GM12892 (cell line): ENCODE measurements around the gene NUP50.

Source experiments
- POLR2A ChIP-seq: IDR thresholded peaks from 2 replicates; pipeline ENCODE4 v1.6.1; 2011; ENCODE audit warnings: low read depth, low read length, control low read depth
- TAF1 ChIP-seq: IDR thresholded peaks from 2 replicates; pipeline ENCODE4 v1.6.1; 2011; ENCODE audit warnings: low read depth, mild to moderate bottlenecking, control low read depth, low read length, borderline replicate concordance

DNA sequence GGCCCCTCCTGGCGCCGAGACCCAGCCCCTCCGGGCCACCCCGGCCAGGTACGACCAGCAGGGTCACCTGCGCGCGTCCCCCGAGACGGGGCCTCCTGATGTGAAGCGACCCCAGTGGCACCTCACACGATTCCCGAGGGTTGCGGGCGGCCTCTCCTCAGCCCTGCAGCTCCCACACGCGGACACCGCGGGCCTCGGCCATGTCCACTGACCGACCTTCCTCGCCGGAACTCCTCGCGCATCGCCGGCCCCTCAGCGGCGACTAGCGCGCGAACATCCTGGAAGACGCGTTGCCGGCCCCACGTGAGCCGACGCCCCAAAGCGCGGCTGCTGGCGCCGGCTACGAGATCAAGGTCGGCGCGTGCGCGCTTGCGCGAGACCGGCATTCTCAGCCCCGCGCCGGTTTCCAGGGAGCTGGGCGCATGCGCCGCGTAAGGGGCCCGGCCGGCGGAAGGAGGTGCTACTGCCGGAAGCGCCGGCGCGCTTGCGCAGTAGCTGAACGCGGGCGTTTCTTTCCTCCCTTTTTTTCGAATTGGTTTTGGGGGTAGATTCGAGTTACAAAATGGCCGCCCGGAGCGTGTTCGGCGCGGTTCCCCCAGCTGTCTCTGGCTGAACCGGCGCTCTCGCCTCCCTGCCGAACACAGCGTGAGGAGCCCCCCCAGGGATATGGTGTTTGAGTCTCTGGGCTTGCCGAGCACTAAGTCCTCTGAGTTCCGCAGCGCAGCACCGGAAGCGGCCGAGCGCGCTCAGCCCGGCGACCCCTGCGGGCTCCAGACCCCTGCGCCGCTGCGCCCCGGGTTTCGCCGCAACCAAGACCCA, at the start of gene NUP50:
- TF ChIP-seq TAF1 = peak; percentile 62; the same call in 1 of the 2 replicates
- TF ChIP-seq POLR2A = peak; percentile 91
